VCaP (cell line): Measurements from ENCODE around the gene C3.

Source experiments
- H3K27ac ChIP-seq: fragments of 450-650 bp; 2 replicates; pipeline ENCODE4 v1.5.1; 2017
- TF ChIP-seq, protein P1 (sequence below): fragments of 450-650 bp; conservative IDR thresholded peaks from 2 replicates; pipeline ENCODE4 v1.5.1; 2017; ENCODE audit warnings: mild to moderate bottlenecking, moderate library complexity

C3 gene

DNA sequence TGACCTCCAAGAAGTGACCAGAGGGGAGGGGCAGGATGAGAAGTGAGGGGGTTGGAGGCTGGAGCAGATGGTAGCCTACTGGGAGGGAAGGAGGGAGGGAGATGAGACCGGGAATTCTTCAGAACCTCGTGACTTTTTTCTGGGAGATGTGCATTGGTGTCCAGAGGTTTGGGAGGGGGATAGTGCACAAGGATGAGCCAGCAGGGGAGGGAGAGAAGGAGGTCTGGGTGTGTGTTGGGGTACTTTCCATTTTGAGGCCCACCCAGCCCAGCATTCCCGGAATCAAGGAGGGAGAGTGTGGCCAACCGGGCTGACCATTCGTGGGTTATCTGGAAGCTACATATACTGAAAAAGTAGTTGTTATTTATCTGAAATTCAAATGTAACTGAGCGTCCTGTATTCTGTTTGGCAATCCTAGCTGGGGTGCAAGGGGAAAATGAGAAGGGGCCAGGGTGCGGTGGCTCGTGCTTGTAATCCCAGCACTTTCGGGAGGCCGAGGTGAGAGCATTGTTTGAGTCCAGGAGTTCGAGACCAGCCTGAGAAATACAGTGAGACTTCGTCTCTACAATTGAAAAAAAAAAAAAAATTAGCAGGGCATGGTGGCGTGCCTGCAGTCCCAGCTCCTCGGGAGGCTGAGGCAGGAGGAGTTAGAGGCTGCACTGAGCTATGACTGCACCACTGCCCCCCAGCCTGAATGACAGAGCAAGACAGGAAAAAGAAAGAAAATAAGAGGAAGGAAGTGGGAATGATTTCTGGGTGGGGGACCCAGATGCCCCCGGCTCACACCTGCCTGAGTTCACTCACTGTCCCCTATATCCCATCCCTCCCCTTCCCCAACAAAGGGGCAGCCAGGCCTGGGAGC, 4.4 kb upstream of the C3 start:
- no peak overlapping the region for H3K27ac ChIP-seq
- TF ChIP-seq, protein P1, sequence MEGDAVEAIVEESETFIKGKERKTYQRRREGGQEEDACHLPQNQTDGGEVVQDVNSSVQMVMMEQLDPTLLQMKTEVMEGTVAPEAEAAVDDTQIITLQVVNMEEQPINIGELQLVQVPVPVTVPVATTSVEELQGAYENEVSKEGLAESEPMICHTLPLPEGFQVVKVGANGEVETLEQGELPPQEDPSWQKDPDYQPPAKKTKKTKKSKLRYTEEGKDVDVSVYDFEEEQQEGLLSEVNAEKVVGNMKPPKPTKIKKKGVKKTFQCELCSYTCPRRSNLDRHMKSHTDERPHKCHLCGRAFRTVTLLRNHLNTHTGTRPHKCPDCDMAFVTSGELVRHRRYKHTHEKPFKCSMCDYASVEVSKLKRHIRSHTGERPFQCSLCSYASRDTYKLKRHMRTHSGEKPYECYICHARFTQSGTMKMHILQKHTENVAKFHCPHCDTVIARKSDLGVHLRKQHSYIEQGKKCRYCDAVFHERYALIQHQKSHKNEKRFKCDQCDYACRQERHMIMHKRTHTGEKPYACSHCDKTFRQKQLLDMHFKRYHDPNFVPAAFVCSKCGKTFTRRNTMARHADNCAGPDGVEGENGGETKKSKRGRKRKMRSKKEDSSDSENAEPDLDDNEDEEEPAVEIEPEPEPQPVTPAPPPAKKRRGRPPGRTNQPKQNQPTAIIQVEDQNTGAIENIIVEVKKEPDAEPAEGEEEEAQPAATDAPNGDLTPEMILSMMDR = no peak

DNA sequence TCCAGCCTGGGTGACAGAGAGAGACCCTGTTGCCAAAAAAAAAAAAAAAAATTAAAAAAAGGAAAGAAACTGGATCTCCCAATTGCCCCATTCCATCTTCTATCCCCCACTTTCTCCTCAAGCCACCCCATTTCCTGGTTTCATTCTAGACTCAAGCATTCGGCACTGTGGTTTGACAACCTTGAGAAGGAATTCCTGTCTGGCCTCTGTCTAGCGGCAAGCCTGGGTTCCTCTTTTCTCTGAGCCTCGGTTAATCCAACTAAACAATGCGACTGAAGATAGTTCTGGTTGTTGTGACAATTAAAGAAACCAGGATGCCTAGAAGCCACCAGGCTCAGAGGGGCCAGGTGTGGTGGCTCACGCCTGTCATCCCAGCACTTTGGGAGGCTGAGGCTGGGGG, 3.3 kb upstream of the C3 start:
- TF ChIP-seq, protein P1 = no peak
- H3K27ac ChIP-seq = no peak overlapping the region

DNA sequence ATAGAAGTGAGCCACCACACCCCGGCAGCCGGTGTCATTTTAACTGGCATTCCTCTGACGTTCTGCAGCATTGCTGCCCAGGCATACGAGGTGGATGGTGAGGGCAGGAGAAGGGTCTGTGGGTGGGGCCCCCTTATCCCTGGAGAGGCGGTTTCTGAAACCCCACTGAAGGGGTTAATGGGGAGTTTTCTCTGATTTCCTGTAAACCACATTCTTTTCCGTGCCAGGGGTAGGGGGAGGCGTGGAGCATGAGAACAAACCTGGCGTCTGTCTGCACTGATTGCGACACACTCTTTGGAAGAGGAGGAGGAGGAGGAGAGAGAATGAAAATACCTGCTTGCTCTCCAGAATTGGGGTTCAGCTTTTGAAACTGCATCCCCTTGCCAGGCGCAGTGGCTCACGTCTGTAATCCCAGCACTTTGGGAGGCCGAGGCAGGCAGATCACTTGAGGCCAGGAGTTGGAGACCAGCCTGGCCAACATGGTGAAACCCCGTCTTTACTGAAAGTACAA, 2.7 kb upstream of the C3 start:
- no peak overlapping the region for H3K27ac ChIP-seq
- TF ChIP-seq, protein P1 = no peak

DNA sequence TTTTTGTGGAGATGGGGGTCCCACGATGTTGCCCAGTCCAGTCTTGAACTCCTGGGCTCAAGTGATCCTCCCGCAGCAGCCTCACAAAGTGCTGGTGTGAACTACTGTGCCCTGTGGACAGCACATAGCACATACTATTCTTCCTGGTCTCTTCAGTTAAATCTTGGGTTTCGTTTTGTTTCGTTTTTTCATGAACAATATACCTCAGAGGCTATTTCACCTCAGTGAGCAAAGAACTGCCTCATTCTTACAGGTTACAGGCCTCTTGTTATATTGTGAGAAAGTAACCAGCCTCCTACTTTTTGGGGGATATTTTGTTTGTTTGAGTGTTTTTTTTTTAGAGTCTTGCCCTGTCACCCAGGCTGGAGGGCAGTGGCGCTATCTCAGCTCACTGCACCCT, 1.3 kb upstream of the C3 start:
- TF ChIP-seq, protein P1 = no peak
- no peak overlapping the region for H3K27ac ChIP-seq

DNA sequence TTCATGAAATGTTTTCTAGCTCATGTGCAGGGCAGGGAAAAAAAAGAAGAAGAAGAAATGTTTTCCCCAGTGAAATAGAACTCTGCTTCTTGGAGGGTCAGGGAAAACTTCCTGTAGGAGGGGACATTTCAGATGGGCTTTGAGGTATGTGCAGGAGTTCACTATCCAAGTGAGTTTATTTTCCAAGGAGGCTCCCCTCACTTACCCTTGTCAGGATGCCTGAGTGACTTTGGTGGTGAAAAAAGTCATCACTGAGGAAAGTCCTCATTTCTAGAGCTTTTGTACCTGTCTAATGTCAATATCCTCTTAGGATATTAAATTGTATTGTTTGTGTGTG, 656 bp upstream of the C3 start:
- H3K27ac ChIP-seq = no peak overlapping the region
- TF ChIP-seq, protein P1 = no peak

DNA sequence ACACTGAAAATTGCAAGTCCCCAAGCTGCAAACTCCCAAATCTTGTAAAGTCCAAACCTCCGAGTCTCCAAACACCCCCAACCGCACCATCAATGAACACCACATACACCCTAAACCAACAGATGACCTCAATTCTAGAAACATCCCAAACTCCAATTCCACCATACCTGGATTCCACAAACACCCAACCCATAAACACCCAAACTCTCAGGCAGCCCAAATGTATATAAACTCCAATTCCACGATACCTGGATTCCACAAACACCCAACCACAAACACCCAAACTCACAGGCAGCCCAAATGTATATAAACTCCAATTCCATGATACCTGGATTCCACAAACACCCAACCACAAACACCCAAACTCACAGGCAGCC, 470 bp downstream of the C3 start:
- TF ChIP-seq, protein P1 = no peak
- no peak overlapping the region for H3K27ac ChIP-seq

DNA sequence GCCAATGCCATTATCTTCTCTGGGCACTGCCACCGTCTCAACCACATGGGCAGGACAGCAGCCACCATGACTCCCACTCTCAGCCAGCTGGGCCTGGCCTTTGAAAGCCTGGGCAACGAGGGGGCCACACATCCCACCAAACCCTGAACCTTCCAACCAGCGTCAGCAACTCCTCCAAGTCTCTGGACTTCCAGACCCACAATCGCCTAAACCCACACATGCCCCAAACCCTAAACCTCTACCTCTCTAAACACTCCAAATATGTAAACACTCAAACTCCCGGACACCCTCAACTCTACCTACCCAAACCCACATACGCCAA, 949 bp downstream of the C3 start:
- no peak overlapping the region for H3K27ac ChIP-seq

More for the DNA sequence above, 949 bp downstream of the C3 start:
- TF ChIP-seq, protein P1 = no peak
